Fibroblast of lung (primary cell): Measurements from ENCODE around the gene RNF150. TPM values are rescaled to one million over a fixed set of nuclear protein-coding genes. Genes with fewer than 3 reads are reported as not detected.
A peak's percentile ranks its signal among the peaks of the same experiment; 100 is the strongest.

Source experiments
- DNase-seq, 2 donors: peaks; one replicate each; pipeline versions ENCODE4 v3.0.0 to v3.0.0-alpha.2; 2010; ENCODE audit warnings: low read depth in 2 of 2
- H2AFZ ChIP-seq: 2 replicates; pipeline ENCODE4 v1.5.1; 2012; ENCODE audit warnings: low read length, control low read depth, inconsistent platforms
- H3K27ac ChIP-seq: 2 replicates; pipeline ENCODE4 v1.5.1; 2011; ENCODE audit warnings: low read length, control low read depth; ENCODE audit not compliant: insufficient read depth
- H3K27me3 ChIP-seq: 2 replicates; pipeline ENCODE4 v1.5.1; 2011; ENCODE audit warnings: mild to moderate bottlenecking, low read length; ENCODE audit not compliant: control insufficient read depth, insufficient read depth
- H3K36me3 ChIP-seq: 2 replicates; pipeline ENCODE4 v1.5.1; 2011; ENCODE audit warnings: low read length; ENCODE audit not compliant: control insufficient read depth, insufficient read depth
- H3K4me1 ChIP-seq: 2 replicates; pipeline ENCODE4 v1.5.1; 2011; ENCODE audit warnings: low read length; ENCODE audit not compliant: control insufficient read depth, insufficient read depth; ENCODE audit errors: extremely low read depth
- H3K4me2 ChIP-seq: 2 replicates; pipeline ENCODE4 v1.5.1; 2011; ENCODE audit warnings: low read length, control low read depth; ENCODE audit not compliant: insufficient read depth; ENCODE audit errors: extremely low read depth
- H3K4me3 ChIP-seq, 4 experiments: fragments of 200-600 bp in 1 of 4; sonication (generic) in 1 of 4; replicated peaks in 1 of 4; 2 replicates each; pipeline ENCODE4 v1.5.1; 2011 to 2016; ENCODE audit warnings: low read length in 4 of 4, low read depth in 3 of 4, mild to moderate bottlenecking in 3 of 4, control low read depth in 2 of 4, inconsistent platforms in 1 of 4, mixed read lengths in 1 of 4; ENCODE audit not compliant: insufficient read depth in 1 of 4; ENCODE audit errors: control extremely low read depth in 1 of 4
- H3K79me2 ChIP-seq: 2 replicates; pipeline ENCODE4 v1.5.1; 2012; ENCODE audit warnings: mild to moderate bottlenecking, low read length, inconsistent platforms; ENCODE audit not compliant: control insufficient read depth, insufficient read depth
- H3K9ac ChIP-seq: 2 replicates; pipeline ENCODE4 v1.5.1; 2011; ENCODE audit warnings: mild to moderate bottlenecking, low read length, control low read depth; ENCODE audit not compliant: insufficient read depth
- H3K9me3 ChIP-seq: 2 replicates; pipeline ENCODE4 v1.5.1; 2012; ENCODE audit warnings: low read depth, low read length; ENCODE audit not compliant: control insufficient read depth, insufficient read depth
- H4K20me1 ChIP-seq: 2 replicates; pipeline ENCODE4 v1.5.1; 2011; ENCODE audit warnings: low read length; ENCODE audit not compliant: control insufficient read depth, insufficient read depth; ENCODE audit errors: extremely low read depth
- CTCF ChIP-seq, 2 donors: IDR thresholded peaks in 1 of 2; conservative IDR thresholded peaks in 1 of 2; 1 replicate in 1 of 2; 2 replicates in 1 of 2; pipeline ENCODE4 v1.5.1; 2011 to 2012; ENCODE audit warnings: low read length in 2 of 2, control low read depth in 1 of 2, inconsistent platforms in 1 of 2, low read depth in 1 of 2, mild to moderate bottlenecking in 1 of 2
- EZH2 ChIP-seq: IDR thresholded peaks from 2 replicates; pipeline ENCODE4 v1.5.1; 2012; ENCODE audit warnings: low read length, control low read depth, mild to moderate bottlenecking; ENCODE audit errors: missing control alignments
- polyA plus RNA-seq, 2 donors: library from polyadenylated mRNA; depleted of rRNA in 1 of 2; stranded (reverse) in 1 of 2; unstranded in 1 of 2; fragments of >200 nt; gene quantifications; 2 replicates each; pipeline ENCODE4 v1.2.1, GENCODE V29; 2011 to 2012; ENCODE audit warnings: missing spikeins in 1 of 2
- total RNA-seq: library from RNA; depleted of rRNA; stranded (reverse); fragments of >200 nt; gene quantifications from 2 replicates; pipeline ENCODE4 v1.2.1, GENCODE V29; 2014

Gene RNF150
- total and polyA plus RNA-seq, 2 donors (not counting 1 experiment from before 2014, with no cell fraction given): 0.66 to 5.6 TPM

DNA sequence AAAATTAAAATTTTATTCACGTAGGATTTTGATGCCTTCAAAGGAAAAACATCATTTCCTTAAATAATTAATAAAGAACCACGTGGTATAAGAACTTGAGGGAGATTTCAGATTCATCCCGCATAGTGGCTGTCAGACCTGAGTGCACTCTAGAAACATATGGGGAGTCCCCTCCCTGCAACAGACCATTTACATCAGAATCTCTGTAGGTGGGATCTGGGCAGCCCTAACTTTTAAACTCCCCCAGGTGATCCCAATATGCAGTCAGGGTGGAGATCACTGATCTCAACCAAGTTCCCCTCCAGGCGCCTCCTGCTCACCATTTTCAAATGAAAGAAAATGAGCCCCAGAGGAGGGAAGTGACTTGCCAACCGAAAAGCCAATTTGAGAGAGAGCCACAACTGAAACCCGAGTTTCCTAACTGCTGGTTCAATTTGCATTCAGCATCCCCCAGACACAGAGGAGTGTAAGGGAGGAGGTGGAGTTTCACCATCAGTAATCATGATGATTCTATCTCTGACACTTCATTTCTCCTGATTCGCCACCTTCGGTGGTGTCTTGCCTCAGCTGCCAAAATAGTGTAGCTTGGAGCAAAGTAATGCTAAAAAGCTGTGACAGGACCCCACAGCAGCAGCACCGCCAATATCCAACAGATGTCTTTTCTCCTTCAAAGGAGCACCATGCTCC lies 11.4 kb downstream of the RNF150 start:
- no peaks in the 10 kb centered on the region for H3K79me2 ChIP-seq
- no peaks in the 10 kb centered on the region for H4K20me1 ChIP-seq
- TF ChIP-seq CTCF (conservative IDR thresholded peaks at IDR 0.05 in 1 of 2, IDR thresholded peaks at IDR 0.05 in 1 of 2; ENCODE audit: low read depth in 1 of 2, low read length in 2 of 2) (no peak), EZH2 (no peak)
- H3K9ac ChIP-seq: no peak overlapping the region
- no peak for DNase-seq
- no peak overlapping the region for H3K27ac ChIP-seq
- no peaks in the 10 kb centered on the region for H3K36me3 ChIP-seq
- H3K4me3 ChIP-seq: no peak overlapping the region
- no peaks in the 10 kb centered on the region for H3K9me3 ChIP-seq
- H3K4me2 ChIP-seq: no peak overlapping the region
- H2AFZ ChIP-seq: no peak overlapping the region
- no peaks in the 10 kb centered on the region for H3K4me1 ChIP-seq
- no peaks in the 10 kb centered on the region for H3K27me3 ChIP-seq

- no peaks in the 10 kb centered on the region for H3K79me2 ChIP-seq
- DNase-seq: no peak
- no peak overlapping the region for H2AFZ ChIP-seq
- TF ChIP-seq EZH2: no peak
- TF ChIP-seq CTCF (conservative IDR thresholded peaks at IDR 0.05 in 1 of 2, IDR thresholded peaks at IDR 0.05 in 1 of 2; ENCODE audit: low read depth in 1 of 2, low read length in 2 of 2): no peak
- no peaks in the 10 kb centered on the region for H3K27me3 ChIP-seq
- H3K4me1 ChIP-seq: no peaks in the 10 kb centered on the region
- no peaks in the 10 kb centered on the region for H4K20me1 ChIP-seq
- no peaks in the 10 kb centered on the region for H3K36me3 ChIP-seq
- H3K9ac ChIP-seq: no peak overlapping the region
- no peak overlapping the region for H3K27ac ChIP-seq
- no peak overlapping the region for H3K4me2 ChIP-seq
- H3K9me3 ChIP-seq: no peaks in the 10 kb centered on the region
- no peak overlapping the region for H3K4me3 ChIP-seq
These were observed 12.2 kb downstream of the RNF150 start for GRCh38 chr4:141121101-141121500.

GRCh38 chr4:141120036-141120593 lies 13.2 kb downstream of the RNF150 start:
- no peak overlapping the region for H3K27ac ChIP-seq
- no peak overlapping the region for H2AFZ ChIP-seq
- H3K9ac ChIP-seq: no peak overlapping the region
- H3K4me1 ChIP-seq: no peaks in the 10 kb centered on the region
- no peaks in the 10 kb centered on the region for H3K36me3 ChIP-seq
- no peaks in the 10 kb centered on the region for H4K20me1 ChIP-seq
- TF ChIP-seq EZH2 (no peak), CTCF (conservative IDR thresholded peaks at IDR 0.05 in 1 of 2, IDR thresholded peaks at IDR 0.05 in 1 of 2; ENCODE audit: low read depth in 1 of 2, low read length in 2 of 2) (no peak)
- H3K27me3 ChIP-seq: no peaks in the 10 kb centered on the region
- no peak overlapping the region for H3K4me3 ChIP-seq
- no peak overlapping the region for H3K4me2 ChIP-seq
- DNase-seq: peak in 1 of 2 donors; percentile 28
- no peaks in the 10 kb centered on the region for H3K79me2 ChIP-seq
- H3K9me3 ChIP-seq: no peaks in the 10 kb centered on the region
